ENCODE measurements around the gene DERL2.

DNA sequence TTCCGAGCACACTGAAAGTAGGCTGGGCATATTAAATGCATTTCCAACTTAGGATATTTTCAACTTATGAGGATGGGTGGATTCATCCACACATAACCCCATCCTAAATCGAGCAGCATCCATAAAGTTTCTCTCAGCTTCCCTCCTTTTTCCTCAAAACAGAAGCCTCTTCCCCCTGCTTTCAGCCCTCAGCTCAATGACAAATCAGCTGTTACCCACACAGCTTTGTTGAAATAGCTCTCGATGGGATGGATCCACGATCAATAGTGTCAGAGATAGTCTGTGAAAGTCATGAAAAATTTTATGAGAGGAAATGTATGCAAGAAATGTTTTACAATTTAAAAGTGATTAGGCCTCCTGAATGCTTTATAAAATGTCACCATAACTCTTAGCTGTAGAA is 19.7 kb downstream of the DERL2 start:
- TF ChIP-seq, protein P1, sequence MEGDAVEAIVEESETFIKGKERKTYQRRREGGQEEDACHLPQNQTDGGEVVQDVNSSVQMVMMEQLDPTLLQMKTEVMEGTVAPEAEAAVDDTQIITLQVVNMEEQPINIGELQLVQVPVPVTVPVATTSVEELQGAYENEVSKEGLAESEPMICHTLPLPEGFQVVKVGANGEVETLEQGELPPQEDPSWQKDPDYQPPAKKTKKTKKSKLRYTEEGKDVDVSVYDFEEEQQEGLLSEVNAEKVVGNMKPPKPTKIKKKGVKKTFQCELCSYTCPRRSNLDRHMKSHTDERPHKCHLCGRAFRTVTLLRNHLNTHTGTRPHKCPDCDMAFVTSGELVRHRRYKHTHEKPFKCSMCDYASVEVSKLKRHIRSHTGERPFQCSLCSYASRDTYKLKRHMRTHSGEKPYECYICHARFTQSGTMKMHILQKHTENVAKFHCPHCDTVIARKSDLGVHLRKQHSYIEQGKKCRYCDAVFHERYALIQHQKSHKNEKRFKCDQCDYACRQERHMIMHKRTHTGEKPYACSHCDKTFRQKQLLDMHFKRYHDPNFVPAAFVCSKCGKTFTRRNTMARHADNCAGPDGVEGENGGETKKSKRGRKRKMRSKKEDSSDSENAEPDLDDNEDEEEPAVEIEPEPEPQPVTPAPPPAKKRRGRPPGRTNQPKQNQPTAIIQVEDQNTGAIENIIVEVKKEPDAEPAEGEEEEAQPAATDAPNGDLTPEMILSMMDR (IDR thresholded peaks at IDR 0.05), result no peak
- no peak for TF ChIP-seq POLR2A (IDR thresholded peaks at IDR 0.05)
- no peak for TF ChIP-seq POLR2AphosphoS5 (IDR thresholded peaks at IDR 0.05)

Data from gastroesophageal sphincter (tissue), 3 donors.